Right atrium auricular region (tissue), 2 donors: ENCODE measurements around the gene TMEM39A. TPM values are rescaled to one million over a fixed set of nuclear protein-coding genes. Genes with fewer than 3 reads are reported as not detected.
A peak's percentile ranks its signal among the peaks of the same experiment; 100 is the strongest.

Source experiments
- DNase-seq: peaks from one replicate; pipeline ENCODE4 v3.0.0-alpha.2; 2019; ENCODE audit warnings: low spot score
- H3K27ac ChIP-seq, 2 donors: fragments of 200-600 bp; sonication (generic); 1 replicate in 1 of 2; 2 replicates in 1 of 2; pipeline ENCODE4 v1.5.1; 2016 to 2019
- H3K27me3 ChIP-seq, 2 donors: fragments of 200-600 bp; sonication (generic); one replicate each; pipeline versions ENCODE4 v1.5.1 to v1.6.0; 2017 to 2019
- H3K36me3 ChIP-seq: fragments of 200-600 bp; sonication (generic); one replicate; pipeline ENCODE4 v1.5.1; 2016
- H3K4me1 ChIP-seq, 2 donors: fragments of 200-600 bp; sonication (generic); one replicate each; pipeline versions ENCODE4 v1.5.1 to v1.6.0; 2017 to 2019
- H3K4me3 ChIP-seq, 2 donors: fragments of 200-600 bp; sonication (generic); 1 replicate in 1 of 2; 2 replicates in 1 of 2; pipeline ENCODE4 v1.5.1; 2017 to 2019; ENCODE audit warnings: mild to moderate bottlenecking in 1 of 2, moderate library complexity in 1 of 2
- H3K9me3 ChIP-seq, 2 donors: fragments of 200-600 bp; sonication (generic); one replicate each; pipeline ENCODE4 v1.5.1; 2019
- CTCF ChIP-seq, 2 donors: fragments of 200-600 bp; sonication (generic); IDR thresholded peaks; one replicate each; pipeline ENCODE4 v1.5.1; 2019; ENCODE audit warnings: antibody characterized with exemption in 2 of 2
- total RNA-seq, 2 donors: library from RNA; depleted of rRNA; stranded (reverse); fragments of >200 nt; gene quantifications; one replicate each; pipeline ENCODE4 v1.1.0, GENCODE V29; 2016

The TMEM39A gene
- total RNA-seq, 2 donors from 2014 or later: 21.2 to 21.5 TPM

- Histone ChIP-seq H3K36me3 (peaks cover 87% of the 10 kb centered on the region), H3K4me1 (no peaks in the 10 kb centered on the region), H3K27me3 (no peaks in the 10 kb centered on the region), H3K27ac (no peak overlapping the region), H3K9me3 (peaks cover 0 to 14% of the 10 kb centered on the region in 2 donors), H3K4me3 (no peak overlapping the region)
- no peak for DNase-seq
- TF ChIP-seq CTCF (IDR thresholded peaks at IDR 0.05): no peak
Observed at GRCh38 chr3:119433613-119434325, 29.6 kb downstream of the TMEM39A start.

DNA sequence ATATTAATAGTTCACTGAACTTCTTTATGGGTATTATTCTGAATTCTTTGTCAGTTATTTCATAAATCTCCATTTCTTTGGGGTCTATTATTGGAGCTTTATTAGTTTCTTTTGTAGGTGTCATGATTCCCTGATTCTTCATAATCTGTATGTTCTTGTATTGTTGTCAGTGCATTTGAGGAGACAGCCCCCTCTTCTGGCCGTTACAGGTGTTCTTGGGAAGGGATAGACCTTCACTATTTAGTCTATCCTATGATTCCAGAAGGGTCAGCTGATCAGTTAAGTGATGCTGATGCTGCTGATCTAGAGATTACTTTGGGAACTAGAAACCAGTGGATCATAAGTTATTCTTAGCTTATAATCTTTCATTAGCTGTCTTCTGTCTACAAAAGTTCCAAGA, 34.9 kb downstream of the TMEM39A start:
- no peak overlapping the region for H3K27ac ChIP-seq
- DNase-seq: no peak
- peaks cover 13 to 43% of the 10 kb centered on the region in 2 donors for H3K9me3 ChIP-seq
- H3K36me3 ChIP-seq: peaks cover 46% of the 10 kb centered on the region
- no peaks in the 10 kb centered on the region for H3K27me3 ChIP-seq
- H3K4me1 ChIP-seq: no peaks in the 10 kb centered on the region
- no peak for TF ChIP-seq CTCF (IDR thresholded peaks at IDR 0.05)
- H3K4me3 ChIP-seq: no peak overlapping the region

- Histone ChIP-seq H3K4me3 (no peak overlapping the region), H3K9me3 (peaks cover 13 to 43% of the 10 kb centered on the region in 2 donors), H3K27me3 (no peaks in the 10 kb centered on the region), H3K36me3 (peaks cover 37% of the 10 kb centered on the region), H3K27ac (no peak overlapping the region), H3K4me1 (no peaks in the 10 kb centered on the region)
- no peak for TF ChIP-seq CTCF (IDR thresholded peaks at IDR 0.05)
- DNase-seq: no peak
Observed at GRCh38 chr3:119427669-119428068, 35.7 kb downstream of the TMEM39A start.

DNA sequence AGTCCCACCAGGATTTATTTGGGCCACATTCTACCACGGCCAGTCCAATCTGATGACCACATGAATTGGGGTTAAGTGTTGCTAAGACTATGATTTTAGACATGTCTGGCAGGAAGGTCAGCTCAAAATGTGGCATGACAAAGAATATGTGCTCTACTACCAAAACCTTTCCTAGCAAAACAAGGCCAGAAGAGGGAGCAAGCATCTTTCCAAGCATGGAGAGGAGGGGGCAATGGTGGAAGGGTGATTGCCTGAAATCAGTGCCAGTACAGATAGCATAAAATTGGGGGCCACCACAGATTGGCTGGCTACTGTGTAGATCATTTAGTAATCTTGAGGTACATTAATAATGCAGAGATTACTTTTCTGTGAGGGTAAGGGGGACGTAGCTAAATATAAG, 43.2 kb downstream of the TMEM39A start:
- TF ChIP-seq CTCF (IDR thresholded peaks at IDR 0.05): no peak
- peaks cover 17% of the 10 kb centered on the region for H3K36me3 ChIP-seq
- no peaks in the 10 kb centered on the region for H3K27me3 ChIP-seq
- no peak overlapping the region for H3K4me3 ChIP-seq
- H3K4me1 ChIP-seq: peaks cover 0 to 34% of the 10 kb centered on the region in 2 donors
- no peak for DNase-seq
- no peaks in the 10 kb centered on the region for H3K9me3 ChIP-seq
- H3K27ac ChIP-seq: peak overlapping the region in 1 of 2 donors; percentile 16

DNA sequence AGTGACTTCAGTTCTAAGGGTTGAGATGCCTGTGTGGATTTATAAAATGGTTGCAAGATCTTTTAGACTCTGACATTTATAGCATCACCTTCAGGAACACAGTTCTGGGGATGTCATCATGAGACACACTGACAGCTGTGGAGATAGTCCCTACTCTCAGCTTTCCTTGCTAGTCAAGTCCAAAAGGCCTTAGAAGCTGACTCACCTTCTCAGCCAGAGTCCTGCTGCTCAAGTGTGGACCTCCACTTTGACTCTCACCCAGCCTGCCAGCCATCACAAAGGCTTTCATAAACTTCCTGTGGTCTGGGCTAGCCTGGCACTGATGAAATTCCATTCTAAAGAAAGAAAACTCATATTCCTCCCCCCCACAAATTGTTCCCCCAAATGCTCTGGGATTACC, 44.8 kb downstream of the TMEM39A start:
- no peak for TF ChIP-seq CTCF (IDR thresholded peaks at IDR 0.05)
- DNase-seq: no peak
- H3K9me3 ChIP-seq: no peaks in the 10 kb centered on the region
- peaks cover 0 to 34% of the 10 kb centered on the region in 2 donors for H3K4me1 ChIP-seq
- H3K4me3 ChIP-seq: no peak overlapping the region
- peaks cover 33% of the 10 kb centered on the region for H3K36me3 ChIP-seq
- H3K27ac ChIP-seq: peak overlapping the region; percentile 62 to 86
- H3K27me3 ChIP-seq: no peaks in the 10 kb centered on the region
